ENCODE data around the gene GPR132. TPM values are rescaled to one million over a fixed set of nuclear protein-coding genes. Genes with fewer than 3 reads are reported as not detected.

The GPR132 gene
- total and polyA plus RNA-seq, 2 of the 8 experiments (the other 6 are each of a cell fraction or from before 2014, with no cell fraction given), result 0.11 TPM; not detected in 1

- TF ChIP-seq RBBP5 (IDR thresholded peaks at IDR 0.05; ENCODE audit: borderline replicate concordance, low read depth, low read length) (peak; percentile 45; the same call in 1 of the 2 replicates), EZH2 (IDR thresholded peaks at IDR 0.05; ENCODE audit: low read depth, low read length, severe bottlenecking) (peak; percentile 53), SP1 (IDR thresholded peaks at IDR 0.05; ENCODE audit: low read depth, low read length) (no peak), HDAC6 (IDR thresholded peaks at IDR 0.05; ENCODE audit: low read depth, low read length) (no peak), RXRA (IDR thresholded peaks at IDR 0.05; ENCODE audit: insufficient read depth, low read depth, low read length) (no peak), SAP30 (IDR thresholded peaks at IDR 0.05; ENCODE audit: insufficient read depth, insufficient replicate concordance, low read length) (no peak), GABPA (IDR thresholded peaks at IDR 0.05; ENCODE audit: borderline replicate concordance, insufficient read depth, low read length) (0 out of 2 replicates have a peak, but pooled peaks have one; percentile 2), CREB1 (IDR thresholded peaks at IDR 0.05) (no peak), POLR2AphosphoS5 (IDR thresholded peaks at IDR 0.05; ENCODE audit: low read depth, low read length) (no peak), ASH2L (IDR thresholded peaks at IDR 0.05; ENCODE audit: low read length) (no peak)
Measured at GRCh38 chr14:105087963-105088811, 23.0 kb upstream of the GPR132 start (continued).

All from H1 (cell line).